K562 (cell line): ENCODE data around the gene SRI. TPM values are rescaled to one million over a fixed set of nuclear protein-coding genes. Genes with fewer than 3 reads are reported as not detected.

Source experiments
- ATF4 ChIP-seq: fragments of 450-650 bp; formaldehyde crosslinking; IDR thresholded peaks from 2 replicates; pipeline ENCODE4 v1.4.0; 2022; ENCODE audit warnings: mild to moderate bottlenecking, moderate library complexity
- ETV1 ChIP-seq: fragments of 450-650 bp; conservative IDR thresholded peaks from 2 replicates; pipeline ENCODE4 v1.6.1; 2016; ENCODE audit warnings: missing genetic modification characterization, control low read depth, low read depth, missing compliant biosample characterization
- GATA2 ChIP-seq: sonication (generic); formaldehyde crosslinking; IDR thresholded peaks from 2 replicates; pipeline ENCODE4 v1.4.0; 2020; ENCODE audit warnings: mild to moderate bottlenecking, missing genetic modification reagents
- HMGN3 ChIP-seq: IDR thresholded peaks from 2 replicates; pipeline ENCODE4 v1.6.1; 2011; ENCODE audit warnings: borderline replicate concordance, low read depth, mild to moderate bottlenecking, mixed read lengths, low read length; ENCODE audit not compliant: insufficient read length; ENCODE audit errors: extremely low read depth
- MXD1 ChIP-seq: fragments of 250-450 bp; sonication (Bioruptor Pico); IDR thresholded peaks from 2 replicates; pipeline ENCODE4 v1.8.0; 2021; ENCODE audit warnings: borderline replicate concordance, mild to moderate bottlenecking, moderate library complexity; ENCODE audit not compliant: poor library complexity, severe bottlenecking
- RNF219 ChIP-seq: fragments of 250-450 bp; sonication (Bioruptor Pico); IDR thresholded peaks from 2 replicates; pipeline ENCODE4 v1.5.0; 2022; ENCODE audit warnings: mild to moderate bottlenecking
- SIN3B ChIP-seq: fragments of 450-650 bp; IDR thresholded peaks from 2 replicates; pipeline ENCODE4 v1.6.1; 2017; ENCODE audit warnings: low read depth, mild to moderate bottlenecking, moderate library complexity
- SMAD3 ChIP-seq: fragments of 450-650 bp; formaldehyde crosslinking; conservative IDR thresholded peaks from 2 replicates; pipeline ENCODE4 v1.4.0; 2020; ENCODE audit warnings: mild to moderate bottlenecking
- ZFP1 ChIP-seq: fragments of 450-650 bp; formaldehyde crosslinking; IDR thresholded peaks from 2 replicates; pipeline ENCODE4 v1.4.0; 2020; ENCODE audit warnings: mild to moderate bottlenecking, mixed read lengths
- ZHX1 ChIP-seq: fragments of 150-350 bp; conservative IDR thresholded peaks from 2 replicates; pipeline ENCODE4 v1.6.1; 2014; ENCODE audit warnings: low read length
- ZMIZ1 ChIP-seq, 2 experiments: fragments of 150-350 bp in 1 of 2; IDR thresholded peaks; 2 replicates each; pipeline ENCODE4 v1.6.1; 2012 to 2016; ENCODE audit warnings: low read depth in 2 of 2, low read length in 2 of 2, mild to moderate bottlenecking in 1 of 2, moderate library complexity in 1 of 2
- ZNF764 ChIP-seq: fragments of 250-450 bp; sonication (Bioruptor Pico); IDR thresholded peaks from 2 replicates; pipeline ENCODE4 v1.4.0; 2020; ENCODE audit warnings: low read depth, mild to moderate bottlenecking, moderate library complexity
- polyA plus RNA-seq, 8 experiments: library from polyadenylated mRNA; depleted of rRNA in 4 of 8; stranded (reverse) in 5 of 8; unstranded in 3 of 8; fragments of >200 nt; fragmentation: Nextera tagmentation in 2 of 8; fragmentation: Illumina TruSeq in 1 of 8; extraction: Ambion mirVana in 2 of 8; extraction: Trizol in 1 of 8; gene quantifications; 2 replicates each; pipeline versions ENCODE4 v1.2.1 to v1.2.3, GENCODE V29; 2011 to 2014; ENCODE audit warnings: inconsistent platforms in 1 of 8, missing spikeins in 1 of 8
- total RNA-seq, 7 experiments: library from RNA; depleted of rRNA in 6 of 7; stranded (reverse); fragments of >200 nt in 6 of 7; fragmentation: Illumina TruSeq in 2 of 7; extraction: Trizol in 2 of 7; gene quantifications; 2 replicates each; pipeline versions ENCODE4 v1.2.1 to v1.2.3, GENCODE V29; 2011 to 2021; ENCODE audit warnings: low replicate concordance in 1 of 7

The SRI gene
- total and polyA plus RNA-seq, 9 of the 15 experiments (the other 6 are each of a cell fraction or from before 2014, with no cell fraction given) = 56.4 to 158 (median 119) TPM

GRCh38 chr7:88216276-88216675 is 3.6 kb downstream of the SRI start (continued):
- TF ChIP-seq GATA2 (CRISPR knock-in tag) = no peak
- TF ChIP-seq MXD1 (CRISPR knock-in tag) = no peak
- TF ChIP-seq ZHX1 = no peak
- no peak for TF ChIP-seq SIN3B
- TF ChIP-seq ETV1 (tag) = no peak
- no peak for TF ChIP-seq RNF219 (CRISPR knock-in tag)
- no peak for TF ChIP-seq ZNF764 (CRISPR knock-in tag)
- no peak for TF ChIP-seq ZMIZ1 (IDR thresholded peaks at IDR 0.05; ENCODE audit: low read depth in 2 of 2, low read length in 2 of 2)
- no peak for TF ChIP-seq ATF4
- no peak for TF ChIP-seq HMGN3
- TF ChIP-seq ZFP1 (CRISPR knock-in tag) = no peak
- no peak for TF ChIP-seq SMAD3 (CRISPR knock-in tag)
